Iris pigment epithelial cell (primary cell): ENCODE data around the gene PRKD1.
A peak's percentile ranks its signal among the peaks of the same experiment; 100 is the strongest.
"Not testable (repeated sequence)": the region's sequence is repeated elsewhere in the genome, so short reads cannot be mapped to it uniquely, and the experiment has no call there.

Source experiments
- DNase-seq: peaks from one replicate; pipeline ENCODE4 v3.0.0-alpha.2; 2011; ENCODE audit warnings: low read depth

Gene PRKD1

DNA sequence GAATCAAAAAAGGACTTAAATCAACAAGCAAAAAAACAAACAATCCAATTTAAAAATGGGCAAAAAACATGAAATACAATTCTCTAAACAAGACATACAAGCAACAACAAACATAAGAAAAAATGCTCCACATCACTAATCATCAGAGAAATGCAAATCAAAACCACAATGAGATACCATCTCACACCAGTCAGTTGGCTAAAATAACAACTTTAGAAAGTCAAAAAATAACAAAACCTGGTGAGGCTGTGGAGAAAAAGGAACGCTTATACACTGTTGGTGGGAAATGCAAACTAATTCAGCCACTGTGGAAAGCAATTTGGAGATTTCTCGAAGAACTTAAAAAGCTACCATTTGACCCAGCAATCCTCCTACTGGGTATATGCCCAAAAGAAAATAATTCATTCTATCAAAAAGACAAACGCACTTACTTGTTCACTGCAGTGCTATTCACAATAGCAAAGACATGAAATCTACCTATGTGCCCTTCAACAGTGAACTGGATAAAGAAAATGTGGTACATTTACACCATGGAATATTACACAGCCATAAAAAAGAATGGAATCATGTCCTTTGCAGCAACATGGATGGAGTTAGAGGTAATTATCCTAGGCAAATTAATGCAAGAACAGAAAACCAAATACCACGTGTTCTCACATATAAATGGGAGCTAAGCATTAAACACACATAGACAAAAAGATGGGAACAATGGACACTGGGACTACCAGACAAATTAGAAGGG is 26.9 kb downstream of the PRKD1 start:
- DNase-seq = no peak

DNA sequence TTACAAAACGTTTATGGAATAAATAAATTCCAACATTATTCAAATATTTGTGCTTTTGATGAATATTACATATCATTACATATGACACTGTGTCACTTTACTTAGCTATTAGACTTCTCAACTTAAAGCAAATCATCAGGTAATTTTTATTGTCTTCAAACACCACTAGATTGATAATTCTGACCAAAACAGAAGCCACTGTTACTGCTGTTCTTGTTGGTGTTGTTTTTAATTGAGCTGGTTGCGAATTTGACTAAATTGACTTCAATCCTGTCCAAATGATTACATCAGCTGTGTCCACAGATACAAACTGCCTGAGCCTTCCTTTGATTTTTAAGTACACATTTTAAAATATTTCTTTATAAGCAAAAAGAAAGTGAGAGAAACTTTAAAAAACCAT is 29.2 kb downstream of the PRKD1 start:
- DNase-seq = no peak

DNA sequence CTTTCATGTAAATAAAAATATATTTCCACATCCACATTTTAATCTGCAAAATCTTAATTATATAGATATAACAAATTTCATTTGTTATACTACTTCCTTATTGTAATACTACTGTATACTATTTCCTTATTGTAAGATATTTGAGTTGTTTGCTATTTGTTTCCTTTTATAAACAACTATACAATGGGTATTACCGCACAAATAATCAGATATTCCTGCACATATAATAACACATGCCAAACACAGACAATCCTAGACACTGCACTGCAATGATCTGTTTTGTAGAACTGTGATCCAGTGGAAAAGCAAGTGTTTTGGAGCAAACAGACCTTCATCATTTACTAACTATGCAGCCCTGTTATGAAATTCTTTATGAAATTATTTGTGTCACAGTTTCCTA is 30.5 kb downstream of the PRKD1 start:
- no peak for DNase-seq

DNA sequence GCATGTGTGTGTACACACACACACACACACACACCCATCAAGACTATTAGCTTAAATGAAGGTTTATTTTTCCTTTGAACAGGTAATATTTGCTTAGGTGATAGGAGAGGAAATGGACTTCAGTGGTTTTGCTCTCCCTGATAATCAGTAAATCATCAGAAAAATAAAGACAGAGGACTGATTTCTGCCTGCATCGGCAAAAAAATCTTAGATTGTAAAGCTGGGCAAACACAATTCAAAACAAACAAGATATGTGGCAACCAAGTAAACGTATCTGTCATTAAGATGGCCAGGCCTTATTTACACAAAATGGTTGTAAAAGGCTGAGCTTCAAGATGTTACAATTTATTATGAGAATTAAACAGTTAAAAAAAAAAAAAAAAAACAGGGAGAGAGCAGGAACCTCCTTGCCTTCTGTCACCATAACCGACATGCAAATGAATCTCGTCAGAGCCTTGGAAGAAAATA is 31.3 kb downstream of the PRKD1 start:
- no peak for DNase-seq

DNA sequence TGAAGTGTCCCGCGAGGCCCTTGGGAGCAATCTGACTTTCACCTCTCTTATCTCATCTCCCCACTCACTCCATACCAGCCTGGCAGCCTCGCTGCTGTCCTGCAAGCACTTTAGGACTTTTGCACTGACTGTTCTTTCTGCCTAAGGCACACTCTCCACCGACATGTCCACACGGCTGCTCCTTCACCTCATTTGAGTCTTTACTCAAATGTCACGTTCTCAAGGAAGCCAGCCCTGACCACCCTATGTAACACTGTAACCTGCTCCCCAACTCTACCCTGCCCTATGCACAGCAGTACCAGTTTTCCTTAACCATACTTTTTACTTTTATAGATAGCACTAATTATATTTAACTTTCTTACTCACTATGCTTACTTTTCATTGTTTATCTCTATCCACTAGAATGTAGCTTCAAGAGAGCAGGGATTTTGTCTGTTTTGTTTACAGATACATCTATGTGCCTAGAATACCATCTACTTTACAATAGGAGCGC is 32.0 kb downstream of the PRKD1 start:
- DNase-seq = no peak

DNA sequence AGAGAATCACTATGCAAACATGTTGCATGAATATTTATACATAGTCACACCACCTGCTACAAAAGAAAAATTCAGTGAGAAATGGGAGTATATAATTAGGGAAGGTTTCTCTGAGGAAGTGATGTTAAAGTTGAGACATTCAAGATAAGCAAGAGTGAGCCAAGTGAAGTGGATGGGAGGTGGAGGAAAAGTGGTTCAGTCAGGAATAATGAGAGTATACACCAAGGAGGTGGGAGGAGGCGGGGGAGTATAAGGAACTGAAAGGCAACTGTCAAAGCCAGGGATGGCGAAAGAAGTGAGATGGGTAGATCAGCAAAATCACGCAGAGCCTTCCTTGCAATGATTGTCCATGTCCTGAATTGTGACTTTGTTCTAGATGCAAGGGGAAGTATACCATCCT is 33.7 kb downstream of the PRKD1 start:
- no peak for DNase-seq

DNA sequence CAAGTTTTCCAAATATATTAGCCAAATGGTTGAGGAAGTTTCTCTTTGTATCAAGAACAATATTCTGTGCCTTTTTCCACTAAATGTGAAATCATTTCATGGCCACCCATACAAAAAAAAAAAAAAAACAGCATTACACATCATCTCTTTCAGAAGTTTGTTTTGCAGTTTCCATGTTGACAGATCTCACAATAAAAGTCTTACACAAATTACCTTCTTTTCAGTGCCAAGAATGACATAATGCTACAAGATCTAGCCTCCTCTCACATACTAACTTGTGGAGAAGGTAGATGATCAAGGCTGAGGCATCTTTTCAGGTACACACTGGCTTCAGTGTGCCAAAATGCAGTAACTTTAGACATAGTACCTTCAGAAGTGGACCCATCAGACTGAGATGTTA is 35.3 kb downstream of the PRKD1 start:
- peak; percentile 55 for DNase-seq

DNA sequence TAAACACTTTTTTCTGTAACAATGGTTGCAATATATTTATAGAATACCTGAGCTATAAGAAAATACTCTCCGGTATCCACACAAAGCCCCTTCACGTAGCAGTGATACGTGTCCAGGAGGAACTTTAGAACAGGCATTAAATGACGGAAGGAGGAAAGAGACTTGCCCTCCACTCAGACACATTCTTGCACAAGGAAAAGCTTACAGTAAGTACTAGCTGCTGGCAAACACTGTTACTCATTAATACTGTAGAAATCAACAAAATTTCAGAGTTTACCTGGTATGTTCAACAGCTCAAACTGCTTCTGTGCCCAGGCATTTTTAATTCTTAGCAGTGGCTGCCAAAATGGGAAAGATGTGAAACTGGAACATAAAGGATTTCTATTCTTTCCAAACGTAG is 41.7 kb downstream of the PRKD1 start:
- DNase-seq = no peak

DNA sequence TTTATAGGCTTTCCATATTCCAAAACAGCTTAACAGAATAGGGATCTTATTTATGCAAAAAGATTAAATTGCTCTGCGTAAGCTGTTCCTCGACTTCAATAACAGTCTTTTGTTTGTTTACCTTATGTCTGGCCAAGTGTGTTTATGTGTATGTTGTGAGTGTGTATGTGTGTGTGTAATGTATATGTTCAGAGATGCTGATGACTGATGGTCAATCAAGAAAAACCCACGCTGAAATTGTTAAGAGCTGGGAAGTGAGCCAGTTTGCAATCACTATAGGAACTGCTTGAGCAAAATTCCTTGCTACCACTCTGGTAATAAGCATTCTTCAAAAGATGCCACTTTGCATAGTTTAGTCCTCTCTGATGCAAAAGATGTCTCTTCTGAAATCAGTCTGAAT is 59.6 kb downstream of the PRKD1 start:
- peak; percentile 45 for DNase-seq

DNA sequence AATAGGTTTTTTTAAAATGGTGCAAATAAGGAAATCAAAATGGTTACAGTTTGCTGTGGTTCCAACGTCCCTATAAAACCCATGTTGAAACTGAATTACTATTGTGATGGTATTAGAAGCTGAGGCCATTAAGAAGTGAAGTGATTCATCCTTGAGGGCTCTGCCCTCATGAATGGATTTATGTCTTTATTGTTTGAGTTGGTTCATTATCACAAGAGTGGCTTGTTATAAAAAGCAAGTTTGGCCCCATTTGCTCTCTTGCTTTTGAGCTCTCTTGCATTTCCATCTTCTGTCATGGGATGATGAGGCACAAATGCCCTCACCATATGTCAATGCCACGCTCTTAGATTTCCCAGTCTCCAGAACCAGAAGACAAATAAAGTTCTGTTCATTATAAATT is 62.3 kb downstream of the PRKD1 start:
- DNase-seq = no peak

DNA sequence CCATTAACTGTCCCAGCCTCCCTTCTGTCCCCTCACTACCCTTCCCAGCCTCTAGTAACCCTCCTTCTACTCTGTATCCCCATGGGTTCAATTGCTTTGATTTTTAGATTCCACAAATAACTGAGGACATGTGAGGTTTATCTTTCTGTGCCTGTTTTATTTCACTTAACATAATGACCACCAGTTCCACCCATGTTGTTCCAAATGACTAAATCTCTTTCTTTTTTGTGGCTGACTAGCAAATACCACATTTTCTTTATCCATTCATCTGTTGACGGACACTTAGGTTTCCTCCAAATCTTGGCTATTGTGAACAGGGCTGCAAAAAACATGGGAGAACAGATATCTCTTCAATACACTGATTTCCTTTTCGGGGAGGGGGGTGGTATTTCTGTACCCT is 65.7 kb downstream of the PRKD1 start:
- no peak for DNase-seq

DNA sequence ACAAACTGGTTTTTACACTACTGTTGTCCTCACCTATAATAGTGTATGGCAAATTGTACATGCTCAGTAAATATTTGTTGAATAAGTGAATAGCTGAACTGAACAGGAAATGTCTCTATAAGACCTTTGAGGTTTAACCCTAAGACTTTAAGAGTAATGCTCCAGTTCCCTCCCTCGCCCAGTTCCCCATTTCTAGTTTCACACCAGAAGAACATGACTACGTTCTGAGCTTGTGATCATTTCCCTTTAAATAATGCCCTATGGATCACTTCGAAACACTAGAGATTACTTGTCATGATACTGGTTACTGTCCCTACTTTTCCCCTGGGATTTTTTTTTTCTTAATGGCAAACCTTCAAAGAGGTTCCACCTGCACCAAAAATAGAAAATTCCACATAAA is 69.3 kb downstream of the PRKD1 start:
- peak; percentile 23 for DNase-seq

DNA sequence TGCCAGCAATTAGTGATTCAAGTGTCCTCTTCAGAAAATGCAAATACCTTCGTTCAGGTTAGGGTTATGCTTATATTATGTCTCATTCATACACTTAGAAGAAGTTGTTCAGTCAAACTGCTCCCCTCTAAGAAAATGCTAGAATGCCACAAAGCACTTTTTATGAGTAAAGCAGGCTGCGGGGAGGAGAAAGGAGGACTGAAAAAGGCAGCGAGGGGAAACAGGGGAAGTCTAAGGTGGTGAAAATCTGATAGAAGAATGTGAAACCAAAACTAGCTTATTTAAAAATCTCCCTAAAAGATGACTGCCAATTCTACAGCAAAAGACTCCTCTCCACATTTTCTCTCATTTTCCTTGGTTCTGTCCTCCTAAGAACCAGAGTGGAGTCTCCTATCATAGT is 70.1 kb downstream of the PRKD1 start:
- peak; percentile 6 for DNase-seq

DNA sequence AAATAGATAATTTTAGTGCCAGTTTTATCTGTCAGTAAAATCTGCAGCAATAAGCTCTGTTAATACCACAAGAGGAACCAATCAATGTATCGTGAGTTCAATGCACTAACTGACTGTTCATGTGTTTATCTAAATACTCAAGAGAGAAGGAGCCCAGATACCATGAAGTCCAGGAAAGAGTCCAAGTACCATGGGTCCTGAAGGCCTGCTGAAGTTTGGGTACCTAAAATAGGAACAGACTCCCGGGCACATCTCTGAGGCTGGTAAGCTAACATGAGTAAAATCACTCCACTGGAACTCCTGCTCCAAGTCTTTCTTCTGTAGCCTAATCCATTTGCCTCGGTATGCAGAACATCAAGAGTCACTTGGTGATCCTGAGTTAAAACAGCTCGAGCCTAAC is 71.1 kb downstream of the PRKD1 start:
- no peak for DNase-seq

DNA sequence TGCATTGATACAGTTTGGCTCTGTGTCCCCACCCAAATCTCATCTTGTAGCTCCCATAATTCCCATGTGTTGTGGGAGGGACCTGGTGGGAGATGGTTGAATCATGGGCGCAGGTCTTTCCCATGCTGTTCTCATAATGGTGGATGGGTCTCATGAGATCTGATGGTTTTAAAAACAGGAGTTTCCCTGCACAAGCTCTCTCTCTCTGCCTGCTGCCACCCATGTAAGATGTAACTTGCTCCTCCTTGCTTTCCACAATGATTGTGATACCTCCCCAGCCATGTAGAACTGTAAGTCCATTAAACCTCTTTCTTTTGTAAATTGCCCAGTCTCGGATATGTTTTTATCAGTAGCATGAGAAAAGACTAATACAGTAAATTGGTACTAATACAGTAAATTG is 74.0 kb downstream of the PRKD1 start:
- DNase-seq = not testable (repeated sequence)

DNA sequence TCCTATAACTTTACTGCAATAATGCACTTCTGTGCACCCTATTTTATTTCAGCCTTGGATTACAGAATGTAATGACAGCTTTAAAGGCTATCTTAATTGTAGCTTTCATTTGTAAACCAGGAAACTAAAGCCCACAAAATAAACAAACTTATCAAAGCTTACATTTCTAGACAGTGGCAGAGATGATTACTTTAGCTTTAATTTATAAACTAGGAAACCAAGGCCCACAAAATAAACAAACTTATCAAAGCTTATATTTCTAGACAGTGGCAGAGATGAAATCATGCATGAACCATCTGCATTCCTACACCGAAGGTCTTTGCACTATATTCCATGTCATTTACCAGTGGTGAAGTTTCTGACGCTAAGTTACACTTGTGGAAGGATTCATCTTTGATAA is 74.4 kb downstream of the PRKD1 start:
- peak; percentile 46 for DNase-seq

DNA sequence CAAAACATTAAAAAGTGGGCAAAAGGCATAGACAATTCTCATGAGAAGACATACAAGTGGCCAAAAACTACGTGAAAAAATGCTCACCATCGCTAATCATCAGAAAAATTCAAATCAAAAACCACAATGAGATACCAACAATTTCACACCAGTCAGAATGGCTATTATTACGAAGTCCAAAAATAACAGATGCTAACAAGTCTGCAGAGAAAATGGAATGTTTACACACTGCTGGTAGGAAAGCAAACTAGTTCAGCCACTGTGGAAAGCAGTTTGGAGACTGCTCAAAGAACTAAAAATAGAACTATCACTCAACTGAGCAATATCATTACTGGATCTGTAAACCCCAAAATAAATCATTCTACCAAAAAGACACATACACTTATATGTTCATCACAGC is 76.2 kb downstream of the PRKD1 start:
- peak; percentile 8 for DNase-seq

DNA sequence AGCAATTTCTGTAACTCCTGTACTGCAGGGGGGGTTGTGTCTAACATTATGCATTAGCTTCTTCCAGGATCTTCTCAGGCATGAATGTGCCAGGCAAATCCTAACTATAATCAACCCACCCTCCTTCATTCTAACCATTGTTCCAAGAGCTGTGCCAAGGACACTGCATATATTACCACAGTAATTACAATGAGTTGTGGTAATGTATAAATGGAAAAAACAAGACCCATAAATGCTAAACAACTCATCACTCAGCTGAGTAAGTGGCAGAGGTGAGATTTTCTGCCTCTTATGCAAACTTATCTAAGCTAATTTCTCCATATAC is 80.6 kb downstream of the PRKD1 start:
- no peak for DNase-seq

DNA sequence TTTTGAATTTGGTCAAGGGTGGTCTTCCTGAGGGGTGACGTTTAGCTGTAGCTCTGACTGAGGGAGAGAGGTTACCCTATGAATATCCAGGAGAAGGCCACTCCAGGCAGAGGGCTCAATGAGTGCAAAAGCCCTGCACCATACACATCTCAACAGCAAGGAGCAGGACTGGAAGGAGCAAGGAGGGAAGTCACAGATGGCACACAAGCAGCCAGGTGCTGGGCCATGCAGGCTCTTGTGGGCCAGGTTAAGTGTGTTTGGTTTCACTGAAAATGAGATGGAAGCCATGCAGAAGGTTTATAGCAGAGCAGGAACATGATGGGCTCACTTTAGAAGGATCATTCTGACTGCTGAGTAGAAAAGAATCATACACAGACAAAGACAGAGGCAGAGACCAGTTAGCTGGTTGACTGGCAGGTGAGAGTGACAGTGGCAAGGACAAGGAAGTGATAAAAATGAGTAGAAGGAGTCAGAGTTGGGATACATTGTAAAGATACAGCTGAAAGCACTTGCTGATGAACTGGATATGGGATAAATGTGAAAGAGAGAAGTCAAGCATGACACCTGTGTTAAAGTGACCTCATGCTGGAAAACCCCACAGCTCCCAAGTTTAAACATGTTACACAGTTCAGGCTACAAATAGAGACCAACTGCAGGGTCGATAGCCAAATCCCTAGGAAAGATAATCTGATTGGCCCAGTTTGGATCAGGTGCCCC is 81.2 kb downstream of the PRKD1 start:
- peak; percentile 29 for DNase-seq

DNA sequence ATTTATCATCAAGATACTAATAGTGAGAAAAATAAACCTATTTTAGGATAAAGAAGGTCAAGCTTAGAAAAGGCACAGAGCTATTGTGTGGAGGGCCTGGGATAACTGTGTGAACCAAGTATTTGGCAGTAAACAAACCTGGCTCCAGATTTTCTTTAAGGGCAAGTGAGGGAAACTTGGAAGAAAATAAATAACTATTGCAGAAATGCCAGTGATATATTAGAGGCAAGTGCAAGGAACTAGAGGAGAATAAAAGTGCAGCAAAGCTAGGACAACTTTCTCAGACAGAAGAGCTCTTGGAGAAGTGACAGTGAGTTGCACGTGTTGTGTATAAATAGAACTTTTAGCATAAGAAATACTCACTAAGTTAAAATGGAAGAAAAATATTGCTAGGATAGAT is 83.7 kb downstream of the PRKD1 start:
- no peak for DNase-seq

DNA sequence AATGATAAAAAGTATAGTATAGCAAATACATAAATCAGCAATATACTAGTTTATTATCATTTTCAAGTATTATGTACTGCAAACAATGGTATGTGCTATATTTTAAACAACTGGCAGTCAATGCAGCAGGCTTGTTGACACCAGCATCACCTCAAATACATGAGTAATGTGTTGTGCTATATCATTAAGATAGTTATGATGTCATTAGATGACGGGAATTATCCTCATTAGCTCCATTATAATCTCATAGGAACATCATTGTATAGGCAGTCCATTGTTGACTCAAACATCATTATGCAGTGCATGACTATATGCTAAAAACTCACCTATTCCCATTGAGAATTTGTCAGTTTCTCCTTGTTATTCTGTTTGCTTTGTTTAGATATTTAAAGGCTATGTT is 85.4 kb downstream of the PRKD1 start:
- no peak for DNase-seq

DNA sequence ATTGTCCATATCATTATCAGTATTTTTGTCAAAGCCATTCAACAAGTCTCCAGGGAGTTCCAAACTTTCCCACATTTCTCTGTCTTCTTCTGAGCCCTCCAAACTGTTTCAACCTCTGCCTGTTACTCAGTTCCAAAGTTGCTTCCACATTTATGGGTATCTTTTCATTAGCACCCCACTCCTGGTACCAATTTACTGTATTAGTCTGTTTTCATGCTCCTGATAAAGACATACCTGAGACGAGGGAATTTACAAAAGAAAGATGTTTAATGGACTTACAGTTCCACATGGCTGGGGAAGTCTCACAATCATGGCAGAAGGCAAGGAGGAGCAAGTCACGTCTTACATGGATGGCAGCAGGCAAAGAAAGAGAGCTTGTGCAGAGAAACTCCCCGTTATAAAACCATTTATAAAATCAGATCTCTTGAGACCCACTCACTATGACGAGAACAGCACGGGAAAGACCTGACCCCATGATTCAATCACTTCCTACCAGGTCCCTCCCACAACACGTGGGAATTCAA is 87.2 kb downstream of the PRKD1 start:
- DNase-seq = not testable (repeated sequence)

DNA sequence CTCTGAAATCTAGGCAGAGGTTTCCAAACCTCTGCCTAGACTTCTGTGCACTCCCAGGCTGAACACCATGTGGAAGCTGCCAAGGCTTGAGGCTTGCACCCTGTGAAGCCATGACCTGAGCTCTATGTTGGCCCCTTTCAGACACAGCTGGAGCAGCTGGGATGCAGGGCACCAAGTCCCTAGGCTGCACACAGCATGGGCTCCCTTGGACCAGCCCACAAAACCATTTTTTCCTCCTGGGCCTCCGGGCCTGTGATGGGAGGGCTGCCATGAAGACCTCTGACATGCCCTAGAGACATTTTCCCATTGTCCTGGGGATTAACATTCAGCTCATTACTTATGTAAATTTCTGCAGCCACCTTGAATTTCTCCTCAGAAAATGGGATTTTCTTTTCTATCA is 88.0 kb downstream of the PRKD1 start:
- not testable (repeated sequence) for DNase-seq

DNA sequence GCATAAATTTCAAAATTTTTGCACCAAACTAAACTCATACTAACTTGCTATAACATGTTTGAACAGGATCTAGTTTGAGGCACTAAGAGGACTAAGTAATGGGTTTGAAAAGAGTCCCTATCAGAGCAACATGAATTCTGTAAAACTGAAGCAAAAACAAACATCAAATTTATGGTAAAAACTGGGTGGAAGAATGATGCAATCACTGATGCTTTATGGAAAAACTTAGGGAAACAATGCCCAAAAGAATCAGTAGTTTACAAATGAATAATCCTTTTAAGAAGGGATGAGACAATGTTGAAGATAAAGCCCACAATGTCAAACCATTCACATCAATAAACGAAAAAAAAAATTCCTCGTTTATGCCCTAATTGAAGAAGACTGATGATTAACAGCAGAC is 88.9 kb downstream of the PRKD1 start:
- no peak for DNase-seq
